ENCODE measurements around the gene PPP1R11. TPM values are rescaled to one million over a fixed set of nuclear protein-coding genes. Genes with fewer than 3 reads are reported as not detected.
"Not testable (repeated sequence)": the region's sequence is repeated elsewhere in the genome, so short reads cannot be mapped to it uniquely, and the experiment has no call there.

The PPP1R11 gene
- total and polyA plus RNA-seq, 10 donors, result 31.1 to 50.7 (median 41.5) TPM

DNA sequence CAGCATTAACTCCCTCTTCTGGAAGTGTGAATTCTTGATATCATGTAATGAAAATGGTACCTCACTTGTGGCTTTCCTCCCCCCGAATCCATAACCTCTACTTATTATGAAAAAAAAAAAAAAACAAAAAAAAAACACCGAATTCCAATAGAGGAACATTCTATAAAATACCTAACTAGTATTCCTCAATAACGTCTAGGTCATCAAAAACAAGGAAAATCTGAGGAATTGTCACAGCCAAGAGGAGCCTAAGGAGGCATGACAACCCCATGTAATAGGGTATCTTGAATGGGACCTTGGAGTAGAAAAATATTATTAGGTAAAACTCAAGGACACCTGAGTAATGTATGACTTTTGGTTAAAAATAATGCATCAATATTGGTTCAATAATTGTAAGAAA lies 44.8 kb upstream of the PPP1R11 start:
- intact Hi-C loops (cut with DNase I; ENCODE audit: low total_unique reads), result no loop called here
- no peak for DNase-seq
- H3K4me3 ChIP-seq, result no peak overlapping the region
- H3K27me3 ChIP-seq (replicated peaks in 1 of 7), result no peaks in the 10 kb centered on the region
- no peak overlapping the region for H3K27ac ChIP-seq
- H3K4me1 ChIP-seq, result peaks cover 0 to 10% (median 2%) of the 10 kb centered on the region in 6 donors
- WGBS, 5 donors, result 90 to 95% (median 93%) methylated on average over 3 of the region's 3 CpGs
- H3K9me3 ChIP-seq, result no peaks in the 10 kb centered on the region
- H3K36me3 ChIP-seq, result peaks cover 0 to 16% (median 0%) of the 10 kb centered on the region in 6 donors
- TF ChIP-seq, protein P1, sequence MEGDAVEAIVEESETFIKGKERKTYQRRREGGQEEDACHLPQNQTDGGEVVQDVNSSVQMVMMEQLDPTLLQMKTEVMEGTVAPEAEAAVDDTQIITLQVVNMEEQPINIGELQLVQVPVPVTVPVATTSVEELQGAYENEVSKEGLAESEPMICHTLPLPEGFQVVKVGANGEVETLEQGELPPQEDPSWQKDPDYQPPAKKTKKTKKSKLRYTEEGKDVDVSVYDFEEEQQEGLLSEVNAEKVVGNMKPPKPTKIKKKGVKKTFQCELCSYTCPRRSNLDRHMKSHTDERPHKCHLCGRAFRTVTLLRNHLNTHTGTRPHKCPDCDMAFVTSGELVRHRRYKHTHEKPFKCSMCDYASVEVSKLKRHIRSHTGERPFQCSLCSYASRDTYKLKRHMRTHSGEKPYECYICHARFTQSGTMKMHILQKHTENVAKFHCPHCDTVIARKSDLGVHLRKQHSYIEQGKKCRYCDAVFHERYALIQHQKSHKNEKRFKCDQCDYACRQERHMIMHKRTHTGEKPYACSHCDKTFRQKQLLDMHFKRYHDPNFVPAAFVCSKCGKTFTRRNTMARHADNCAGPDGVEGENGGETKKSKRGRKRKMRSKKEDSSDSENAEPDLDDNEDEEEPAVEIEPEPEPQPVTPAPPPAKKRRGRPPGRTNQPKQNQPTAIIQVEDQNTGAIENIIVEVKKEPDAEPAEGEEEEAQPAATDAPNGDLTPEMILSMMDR (IDR thresholded peaks at IDR 0.05 in 8 of 11, conservative IDR thresholded peaks at IDR 0.05 in 3 of 11), result no peak
- TF ChIP-seq POLR2A (IDR thresholded peaks at IDR 0.05) (no peak), POLR2AphosphoS5 (IDR thresholded peaks at IDR 0.05) (no peak)

DNA sequence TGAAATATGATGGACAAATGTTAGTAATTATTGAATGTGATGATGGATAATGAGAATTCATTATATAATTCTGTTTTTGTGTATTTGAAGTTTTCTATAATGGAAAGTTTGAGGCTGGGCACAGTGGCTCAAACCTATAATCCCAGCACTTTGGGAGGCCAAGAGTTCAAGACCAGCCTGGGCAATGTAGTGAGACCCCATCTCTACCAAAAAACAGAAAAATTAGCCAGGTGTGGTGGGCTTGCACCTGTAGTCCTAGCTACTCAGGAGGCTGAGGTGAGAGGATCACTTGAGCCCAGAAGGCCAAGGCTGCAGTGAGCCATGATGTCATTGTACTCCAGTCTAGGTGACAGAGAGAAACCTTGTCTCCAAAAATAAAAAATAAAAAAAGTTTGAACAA lies 44.3 kb upstream of the PPP1R11 start:
- DNase-seq; H3K9me3 ChIP-seq; intact Hi-C loops (cut with DNase I; ENCODE audit: low total_unique reads); H3K27ac ChIP-seq; H3K4me3 ChIP-seq; H3K27me3 ChIP-seq (replicated peaks in 1 of 7): not testable (repeated sequence)
- Histone ChIP-seq H3K36me3 (peaks cover 0 to 16% (median 0%) of the 10 kb centered on the region in 6 donors), H3K4me1 (peaks cover 0 to 10% (median 2%) of the 10 kb centered on the region in 6 donors)

DNA sequence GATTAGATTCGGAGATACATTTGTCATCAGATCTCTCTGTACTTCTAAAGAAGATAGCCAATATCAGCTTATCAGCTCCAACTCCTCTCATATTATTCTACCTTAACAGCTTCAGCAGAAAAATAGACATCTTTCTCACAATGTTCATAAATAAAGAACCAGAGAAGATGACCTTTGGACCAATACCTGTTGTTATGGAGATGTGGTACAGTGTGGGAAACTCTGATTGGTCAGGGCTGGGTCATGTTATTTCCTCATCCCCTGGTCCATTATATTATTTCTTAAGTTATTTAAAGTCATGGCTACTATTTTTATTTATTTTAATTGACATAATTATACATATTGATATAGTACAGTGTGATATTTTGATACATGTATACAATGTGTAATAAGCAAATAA lies 41.8 kb upstream of the PPP1R11 start:
- Histone ChIP-seq H3K4me1 (peaks cover 0 to 8% (median 2%) of the 10 kb centered on the region in 6 donors), H3K9me3 (no peaks in the 10 kb centered on the region), H3K36me3 (peaks cover 0 to 6% (median 0%) of the 10 kb centered on the region in 6 donors), H3K27ac (no peak overlapping the region), H3K4me3 (no peak overlapping the region), H3K27me3 (replicated peaks in 1 of 7) (no peaks in the 10 kb centered on the region)
- intact Hi-C loops (cut with DNase I; ENCODE audit: low total_unique reads), result no loop called here
- TF ChIP-seq, protein P1 (IDR thresholded peaks at IDR 0.05 in 8 of 11, conservative IDR thresholded peaks at IDR 0.05 in 3 of 11), result no peak
- TF ChIP-seq POLR2A (IDR thresholded peaks at IDR 0.05) (no peak), POLR2AphosphoS5 (IDR thresholded peaks at IDR 0.05) (no peak)
- no peak for DNase-seq
- 56 to 100% (median 100%) methylated on average over 1 of the region's 1 CpG for WGBS, 5 donors

DNA sequence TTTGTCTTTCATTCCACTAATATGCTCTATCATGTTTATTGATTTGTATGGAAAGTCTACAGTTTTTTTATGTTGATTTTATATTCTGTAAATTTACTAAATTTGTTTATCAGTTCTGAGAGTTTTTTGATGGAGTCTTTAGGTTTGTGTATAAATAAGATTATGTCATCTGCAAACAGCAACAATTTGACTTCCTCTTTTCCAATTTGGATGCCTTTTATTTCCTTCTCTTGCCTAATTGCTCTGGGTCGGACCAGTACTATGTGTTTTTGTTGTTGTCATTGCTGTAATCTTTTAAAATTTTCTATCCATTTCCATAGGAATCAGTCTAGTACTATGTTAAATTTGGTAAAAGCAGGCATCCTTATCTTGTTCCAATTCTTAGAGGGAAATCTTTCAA lies 37.4 kb upstream of the PPP1R11 start:
- TF ChIP-seq POLR2AphosphoS5 (IDR thresholded peaks at IDR 0.05), result no peak
- TF ChIP-seq POLR2A (IDR thresholded peaks at IDR 0.05), result no peak
- TF ChIP-seq, protein P1 (IDR thresholded peaks at IDR 0.05 in 8 of 11, conservative IDR thresholded peaks at IDR 0.05 in 3 of 11), result no peak
- H3K36me3 ChIP-seq, result peaks cover 0 to 12% (median 3%) of the 10 kb centered on the region in 6 donors
- no peak overlapping the region for H3K4me3 ChIP-seq
- no peak for DNase-seq
- H3K9me3 ChIP-seq, result no peaks in the 10 kb centered on the region
- no peaks in the 10 kb centered on the region for H3K4me1 ChIP-seq
- H3K27me3 ChIP-seq (replicated peaks in 1 of 7), result no peaks in the 10 kb centered on the region
- intact Hi-C loops (cut with DNase I; ENCODE audit: low total_unique reads), result no loop called here
- 55 to 87% (median 59%) methylated on average over 1 of the region's 1 CpG for WGBS, 5 donors
- no peak overlapping the region for H3K27ac ChIP-seq

DNA sequence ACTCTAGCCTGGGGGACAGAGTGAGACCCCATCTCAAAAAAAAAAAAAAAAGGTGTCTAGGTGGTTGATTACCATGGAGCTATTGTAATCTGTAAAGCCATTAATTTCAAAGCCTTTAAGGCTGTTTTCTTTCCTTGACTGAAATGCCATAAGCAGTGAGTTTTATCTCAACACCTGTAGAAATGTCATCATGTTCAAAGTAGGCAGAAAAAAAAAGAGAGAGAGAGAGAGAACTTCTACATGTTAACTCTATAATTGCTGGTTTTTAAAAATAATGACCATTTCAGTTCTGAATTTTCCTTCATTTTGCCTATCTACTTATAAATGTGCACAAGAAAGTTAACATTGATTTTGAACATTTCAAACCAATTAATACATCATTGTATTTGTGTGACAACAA lies 35.6 kb upstream of the PPP1R11 start:
- TF ChIP-seq POLR2AphosphoS5 (IDR thresholded peaks at IDR 0.05), result no peak
- TF ChIP-seq POLR2A (IDR thresholded peaks at IDR 0.05), result no peak
- TF ChIP-seq, protein P1 (IDR thresholded peaks at IDR 0.05 in 8 of 11, conservative IDR thresholded peaks at IDR 0.05 in 3 of 11), result no peak
- Histone ChIP-seq H3K4me3 (no peak overlapping the region), H3K27me3 (replicated peaks in 1 of 7) (no peaks in the 10 kb centered on the region), H3K36me3 (peaks cover 0 to 18% (median 4%) of the 10 kb centered on the region in 6 donors), H3K9me3 (no peaks in the 10 kb centered on the region), H3K4me1 (no peaks in the 10 kb centered on the region), H3K27ac (no peak overlapping the region)
- intact Hi-C loops (cut with DNase I; ENCODE audit: low total_unique reads), result no loop called here
- DNase-seq, result no peak

DNA sequence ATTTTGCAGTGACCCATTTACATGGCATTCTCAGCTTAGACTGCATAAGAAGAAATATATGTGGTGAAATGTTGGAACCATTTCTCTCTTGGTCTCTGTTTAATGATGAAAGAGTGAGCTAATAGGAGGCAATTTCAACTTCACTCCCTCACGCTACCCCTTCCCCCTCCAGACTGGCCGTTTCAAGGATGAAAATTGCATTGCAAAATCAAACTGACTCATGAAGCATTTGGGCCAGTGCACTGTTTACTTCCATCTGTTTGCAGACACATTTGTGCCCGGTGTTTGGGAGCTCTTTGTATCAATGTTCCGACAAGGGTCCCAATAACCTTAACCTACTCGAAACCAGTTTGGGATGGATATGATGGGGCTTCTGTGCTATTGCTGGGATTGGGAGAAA lies 33.6 kb upstream of the PPP1R11 start:
- intact Hi-C loops (cut with DNase I; ENCODE audit: low total_unique reads); H3K4me1 ChIP-seq; H3K27me3 ChIP-seq (replicated peaks in 1 of 7); DNase-seq; H3K9me3 ChIP-seq; H3K27ac ChIP-seq; H3K4me3 ChIP-seq: not testable (repeated sequence)
- peaks cover 0 to 18% (median 4%) of the 10 kb centered on the region in 6 donors for H3K36me3 ChIP-seq
- WGBS, 5 donors, result 66 to 93% (median 78%) methylated on average over 5 of the region's 5 CpGs
